GM19043 (cell line): ENCODE results near the gene CPED1.
"Not testable (repeated sequence)": the region's sequence is repeated elsewhere in the genome, so short reads cannot be mapped to it uniquely, and the experiment has no call there.

ENCODE experiments used
- ATAC-seq: cut with Tn5 transposase; IDR thresholded peaks from one replicate; pipeline ENCODE4 v1.9.1; 2021; ENCODE audit warnings: low read depth; ENCODE audit not compliant: unreplicated experiment

The CPED1 gene

GRCh38 chr7:121166916-121167315, 178.4 kb downstream of the CPED1 start:
- ATAC-seq: no peak

GRCh38 chr7:121167971-121168370, 179.5 kb downstream of the CPED1 start:
- no peak for ATAC-seq

- no peak for ATAC-seq
Observed at GRCh38 chr7:121169469-121169868, 181.0 kb downstream of the CPED1 start.

GRCh38 chr7:121172484-121172883, 184.0 kb downstream of the CPED1 start:
- ATAC-seq: no peak

GRCh38 chr7:121175826-121176225, 187.3 kb downstream of the CPED1 start:
- no peak for ATAC-seq

- no peak for ATAC-seq
Observed at GRCh38 chr7:121178452-121178851, 189.9 kb downstream of the CPED1 start.

- no peak for ATAC-seq
Observed at GRCh38 chr7:121178869-121179497, 190.5 kb downstream of the CPED1 start.

GRCh38 chr7:121180436-121181063, 192.0 kb downstream of the CPED1 start:
- ATAC-seq: peak; percentile 90

GRCh38 chr7:121181357-121181756, 192.8 kb downstream of the CPED1 start:
- ATAC-seq: no peak

GRCh38 chr7:121182281-121182680, 193.8 kb downstream of the CPED1 start:
- no peak for ATAC-seq

GRCh38 chr7:121182902-121183301, 194.4 kb downstream of the CPED1 start:
- ATAC-seq: no peak

- ATAC-seq: not testable (repeated sequence)
Observed at GRCh38 chr7:121183883-121184282, 195.4 kb downstream of the CPED1 start.

GRCh38 chr7:121186746-121187145, 198.2 kb downstream of the CPED1 start:
- ATAC-seq: no peak

GRCh38 chr7:121187222-121187621, 198.7 kb downstream of the CPED1 start:
- ATAC-seq: peak; percentile 73

- no peak for ATAC-seq
Observed at GRCh38 chr7:121187676-121188075, 199.2 kb downstream of the CPED1 start.

GRCh38 chr7:121192834-121193233, 204.3 kb downstream of the CPED1 start:
- ATAC-seq: no peak

GRCh38 chr7:121195010-121195409, 206.5 kb downstream of the CPED1 start:
- no peak for ATAC-seq

- no peak for ATAC-seq
Observed at GRCh38 chr7:121195874-121196273, 207.4 kb downstream of the CPED1 start.

- no peak for ATAC-seq
Observed at GRCh38 chr7:121196286-121196685, 207.8 kb downstream of the CPED1 start.

GRCh38 chr7:121197455-121197854, 208.9 kb downstream of the CPED1 start:
- ATAC-seq: no peak

GRCh38 chr7:121198502-121198901, 210.0 kb downstream of the CPED1 start:
- ATAC-seq: no peak

GRCh38 chr7:121202125-121202524, 213.6 kb downstream of the CPED1 start:
- no peak for ATAC-seq
